WTC11 (cell line): ENCODE measurements around the gene PTPRO. TPM values are rescaled to one million over a fixed set of nuclear protein-coding genes. Genes with fewer than 3 reads are reported as not detected.

ENCODE experiments used
- ARID4B ChIP-seq: sonication (generic); formaldehyde crosslinking; IDR thresholded peaks from 2 replicates; pipeline ENCODE4 v1.8.0; 2023; ENCODE audit warnings: missing genetic modification reagents, mild to moderate bottlenecking, borderline replicate concordance
- ATF1 ChIP-seq: sonication (generic); formaldehyde crosslinking; IDR thresholded peaks from 2 replicates; pipeline ENCODE4 v1.8.1; 2023; ENCODE audit warnings: mild to moderate bottlenecking, moderate library complexity, missing genetic modification reagents
- CREB1 ChIP-seq: sonication (generic); formaldehyde crosslinking; IDR thresholded peaks from 2 replicates; pipeline ENCODE4 v1.8.0; 2023; ENCODE audit warnings: mild to moderate bottlenecking, missing genetic modification reagents
- GRHL2 ChIP-seq: fragments of 250-450 bp; sonication (Bioruptor Pico); IDR thresholded peaks from 2 replicates; pipeline ENCODE4 v1.8.0; 2022; ENCODE audit warnings: mild to moderate bottlenecking, moderate library complexity; ENCODE audit not compliant: insufficient replicate concordance, severe bottlenecking
- JAZF1 ChIP-seq: fragments of 250-450 bp; sonication (Bioruptor Pico); IDR thresholded peaks from 2 replicates; pipeline ENCODE4 v1.9.0; 2021; ENCODE audit warnings: moderate library complexity, mild to moderate bottlenecking, inconsistent platforms
- NR2C2 ChIP-seq: sonication (generic); formaldehyde crosslinking; IDR thresholded peaks from 2 replicates; pipeline ENCODE4 v1.8.0; 2022; ENCODE audit warnings: mild to moderate bottlenecking, missing genetic modification reagents
- ZBTB21 ChIP-seq: sonication (generic); formaldehyde crosslinking; IDR thresholded peaks from 2 replicates; pipeline ENCODE4 v1.8.1; 2023; ENCODE audit warnings: mild to moderate bottlenecking, missing genetic modification reagents, borderline replicate concordance
- ZNF121 ChIP-seq: sonication (generic); formaldehyde crosslinking; IDR thresholded peaks from 2 replicates; pipeline ENCODE4 v1.8.0; 2023; ENCODE audit warnings: missing genetic modification reagents
- ZNF396 ChIP-seq: fragments of 250-450 bp; sonication (Bioruptor Pico); IDR thresholded peaks from 2 replicates; pipeline ENCODE4 v1.8.0; 2021; ENCODE audit warnings: mild to moderate bottlenecking, moderate library complexity, borderline replicate concordance
- ZNF512 ChIP-seq: sonication (generic); formaldehyde crosslinking; IDR thresholded peaks from 2 replicates; pipeline ENCODE4 v1.8.1; 2022; ENCODE audit warnings: missing genetic modification reagents, borderline replicate concordance
- total RNA-seq: library from RNA; stranded (reverse); gene quantifications from 3 replicates; pipeline ENCODE4 v1.2.3, GENCODE V29; 2021
- TF ChIP-seq, protein P1 (sequence below): sonication (generic); formaldehyde crosslinking; conservative IDR thresholded peaks from 2 replicates; pipeline ENCODE4 v1.8.1; 2023; ENCODE audit warnings: mild to moderate bottlenecking, low read depth, missing genetic modification reagents, moderate library complexity
- TF ChIP-seq, protein P2 (sequence below): sonication (generic); formaldehyde crosslinking; IDR thresholded peaks from 2 replicates; pipeline ENCODE4 v1.8.1; 2022; ENCODE audit warnings: mild to moderate bottlenecking, missing genetic modification reagents, moderate library complexity, borderline replicate concordance
- TF ChIP-seq, protein P3 (sequence below): fragments of 250-450 bp; sonication (Bioruptor Pico); IDR thresholded peaks from 2 replicates; pipeline ENCODE4 v1.9.0; 2021; ENCODE audit warnings: mild to moderate bottlenecking
- TF ChIP-seq, protein P4 (sequence below): sonication (generic); formaldehyde crosslinking; IDR thresholded peaks from 2 replicates; pipeline ENCODE4 v1.8.1; 2023; ENCODE audit warnings: mild to moderate bottlenecking, moderate library complexity, missing genetic modification reagents

PTPRO gene
- total RNA-seq, 1 experiment from 2014 or later, result 1.1 TPM

- TF ChIP-seq ARID4B (CRISPR knock-in tag), result no peak
- TF ChIP-seq ZNF512 (CRISPR knock-in tag), result no peak
- TF ChIP-seq ATF1 (CRISPR knock-in tag), result no peak
- TF ChIP-seq, protein P1, sequence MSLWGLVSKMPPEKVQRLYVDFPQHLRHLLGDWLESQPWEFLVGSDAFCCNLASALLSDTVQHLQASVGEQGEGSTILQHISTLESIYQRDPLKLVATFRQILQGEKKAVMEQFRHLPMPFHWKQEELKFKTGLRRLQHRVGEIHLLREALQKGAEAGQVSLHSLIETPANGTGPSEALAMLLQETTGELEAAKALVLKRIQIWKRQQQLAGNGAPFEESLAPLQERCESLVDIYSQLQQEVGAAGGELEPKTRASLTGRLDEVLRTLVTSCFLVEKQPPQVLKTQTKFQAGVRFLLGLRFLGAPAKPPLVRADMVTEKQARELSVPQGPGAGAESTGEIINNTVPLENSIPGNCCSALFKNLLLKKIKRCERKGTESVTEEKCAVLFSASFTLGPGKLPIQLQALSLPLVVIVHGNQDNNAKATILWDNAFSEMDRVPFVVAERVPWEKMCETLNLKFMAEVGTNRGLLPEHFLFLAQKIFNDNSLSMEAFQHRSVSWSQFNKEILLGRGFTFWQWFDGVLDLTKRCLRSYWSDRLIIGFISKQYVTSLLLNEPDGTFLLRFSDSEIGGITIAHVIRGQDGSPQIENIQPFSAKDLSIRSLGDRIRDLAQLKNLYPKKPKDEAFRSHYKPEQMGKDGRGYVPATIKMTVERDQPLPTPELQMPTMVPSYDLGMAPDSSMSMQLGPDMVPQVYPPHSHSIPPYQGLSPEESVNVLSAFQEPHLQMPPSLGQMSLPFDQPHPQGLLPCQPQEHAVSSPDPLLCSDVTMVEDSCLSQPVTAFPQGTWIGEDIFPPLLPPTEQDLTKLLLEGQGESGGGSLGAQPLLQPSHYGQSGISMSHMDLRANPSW, result no peak
- TF ChIP-seq, protein P2, sequence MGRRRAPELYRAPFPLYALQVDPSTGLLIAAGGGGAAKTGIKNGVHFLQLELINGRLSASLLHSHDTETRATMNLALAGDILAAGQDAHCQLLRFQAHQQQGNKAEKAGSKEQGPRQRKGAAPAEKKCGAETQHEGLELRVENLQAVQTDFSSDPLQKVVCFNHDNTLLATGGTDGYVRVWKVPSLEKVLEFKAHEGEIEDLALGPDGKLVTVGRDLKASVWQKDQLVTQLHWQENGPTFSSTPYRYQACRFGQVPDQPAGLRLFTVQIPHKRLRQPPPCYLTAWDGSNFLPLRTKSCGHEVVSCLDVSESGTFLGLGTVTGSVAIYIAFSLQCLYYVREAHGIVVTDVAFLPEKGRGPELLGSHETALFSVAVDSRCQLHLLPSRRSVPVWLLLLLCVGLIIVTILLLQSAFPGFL (CRISPR knock-in tag), result no peak
- no peak for TF ChIP-seq ZNF396 (CRISPR knock-in tag)
- TF ChIP-seq JAZF1, result no peak
- TF ChIP-seq, protein P3, sequence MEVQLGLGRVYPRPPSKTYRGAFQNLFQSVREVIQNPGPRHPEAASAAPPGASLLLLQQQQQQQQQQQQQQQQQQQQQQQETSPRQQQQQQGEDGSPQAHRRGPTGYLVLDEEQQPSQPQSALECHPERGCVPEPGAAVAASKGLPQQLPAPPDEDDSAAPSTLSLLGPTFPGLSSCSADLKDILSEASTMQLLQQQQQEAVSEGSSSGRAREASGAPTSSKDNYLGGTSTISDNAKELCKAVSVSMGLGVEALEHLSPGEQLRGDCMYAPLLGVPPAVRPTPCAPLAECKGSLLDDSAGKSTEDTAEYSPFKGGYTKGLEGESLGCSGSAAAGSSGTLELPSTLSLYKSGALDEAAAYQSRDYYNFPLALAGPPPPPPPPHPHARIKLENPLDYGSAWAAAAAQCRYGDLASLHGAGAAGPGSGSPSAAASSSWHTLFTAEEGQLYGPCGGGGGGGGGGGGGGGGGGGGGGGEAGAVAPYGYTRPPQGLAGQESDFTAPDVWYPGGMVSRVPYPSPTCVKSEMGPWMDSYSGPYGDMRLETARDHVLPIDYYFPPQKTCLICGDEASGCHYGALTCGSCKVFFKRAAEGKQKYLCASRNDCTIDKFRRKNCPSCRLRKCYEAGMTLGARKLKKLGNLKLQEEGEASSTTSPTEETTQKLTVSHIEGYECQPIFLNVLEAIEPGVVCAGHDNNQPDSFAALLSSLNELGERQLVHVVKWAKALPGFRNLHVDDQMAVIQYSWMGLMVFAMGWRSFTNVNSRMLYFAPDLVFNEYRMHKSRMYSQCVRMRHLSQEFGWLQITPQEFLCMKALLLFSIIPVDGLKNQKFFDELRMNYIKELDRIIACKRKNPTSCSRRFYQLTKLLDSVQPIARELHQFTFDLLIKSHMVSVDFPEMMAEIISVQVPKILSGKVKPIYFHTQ, result no peak
- no peak for TF ChIP-seq ZBTB21 (CRISPR knock-in tag)
- no peak for TF ChIP-seq CREB1 (CRISPR knock-in tag)
- TF ChIP-seq, protein P4, sequence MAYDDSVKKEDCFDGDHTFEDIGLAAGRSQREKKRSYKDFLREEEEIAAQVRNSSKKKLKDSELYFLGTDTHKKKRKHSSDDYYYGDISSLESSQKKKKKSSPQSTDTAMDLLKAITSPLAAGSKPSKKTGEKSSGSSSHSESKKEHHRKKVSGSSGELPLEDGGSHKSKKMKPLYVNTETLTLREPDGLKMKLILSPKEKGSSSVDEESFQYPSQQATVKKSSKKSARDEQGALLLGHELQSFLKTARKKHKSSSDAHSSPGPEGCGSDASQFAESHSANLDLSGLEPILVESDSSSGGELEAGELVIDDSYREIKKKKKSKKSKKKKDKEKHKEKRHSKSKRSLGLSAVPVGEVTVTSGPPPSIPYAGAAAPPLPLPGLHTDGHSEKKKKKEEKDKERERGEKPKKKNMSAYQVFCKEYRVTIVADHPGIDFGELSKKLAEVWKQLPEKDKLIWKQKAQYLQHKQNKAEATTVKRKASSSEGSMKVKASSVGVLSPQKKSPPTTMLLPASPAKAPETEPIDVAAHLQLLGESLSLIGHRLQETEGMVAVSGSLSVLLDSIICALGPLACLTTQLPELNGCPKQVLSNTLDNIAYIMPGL, result no peak
- no peak for TF ChIP-seq ZNF121 (CRISPR knock-in tag)
- no peak for TF ChIP-seq NR2C2
- TF ChIP-seq GRHL2, result no peak
Observed at GRCh38 chr12:15540005-15540404, 217.7 kb downstream of the PTPRO start (continued).
